OCI-LY7 (cell line): Measurements from ENCODE around the gene ADAM12. TPM values are rescaled to one million over a fixed set of nuclear protein-coding genes. Genes with fewer than 3 reads are reported as not detected.
"Not testable (repeated sequence)": the region's sequence is repeated elsewhere in the genome, so short reads cannot be mapped to it uniquely, and the experiment has no call there.

Experiments used
- BruUV-seq: library from RNA; stranded (reverse); fragments of 400-500 nt; replicated peaks from 2 replicates; lab custom pipeline; 2021; lab: Mats Ljungman, UMichigan
- CTCF ChIA-PET: fragments of 300-600 bp; sonication (Branson Sonifier 250); formaldehyde crosslinking; loops from one replicate; lab custom pipeline; 2022; ENCODE audit warnings: antibody characterized with exemption; ENCODE audit not compliant: unreplicated experiment; lab: Charles Lee
- POLR2A ChIA-PET: fragments of 300-600 bp; sonication (Branson Sonifier 250); formaldehyde crosslinking; loops from one replicate; lab custom pipeline; 2022; ENCODE audit warnings: antibody characterized with exemption; lab: Charles Lee
- DNase-seq: peaks from one replicate; pipeline ENCODE4 v3.0.0-alpha.2; 2015; ENCODE audit warnings: low spot score
- H2AFZ ChIP-seq: fragments of 200-600 bp; sonication (generic), shearing (Covaris generic); 2 replicates; pipeline ENCODE4 v1.6.1; 2014; ENCODE audit warnings: mild to moderate bottlenecking, antibody characterized with exemption, low read length, moderate library complexity
- H3K27ac ChIP-seq: fragments of 200-600 bp; sonication (generic); 2 replicates; pipeline ENCODE4 v1.5.1; 2014; ENCODE audit warnings: mixed run types, low read depth, mild to moderate bottlenecking, moderate library complexity, low read length, inconsistent platforms; ENCODE audit not compliant: poor library complexity, severe bottlenecking
- H3K36me3 ChIP-seq: fragments of 200-600 bp; sonication (generic); 2 replicates; pipeline ENCODE4 v1.6.1; 2014; ENCODE audit warnings: mild to moderate bottlenecking, antibody characterized with exemption, low read length, moderate library complexity, mixed read lengths; ENCODE audit not compliant: insufficient read depth
- H3K4me1 ChIP-seq: fragments of 200-600 bp; sonication (generic); 2 replicates; pipeline ENCODE4 v1.5.1; 2014; ENCODE audit warnings: mild to moderate bottlenecking, low read length; ENCODE audit not compliant: insufficient read depth, poor library complexity, severe bottlenecking
- H3K4me2 ChIP-seq: fragments of 200-600 bp; sonication (generic); 2 replicates; pipeline ENCODE4 v1.6.1; 2014; ENCODE audit warnings: mild to moderate bottlenecking, low read length
- H3K4me3 ChIP-seq: fragments of 200-600 bp; sonication (generic); 2 replicates; pipeline ENCODE4 v1.5.1; 2014; ENCODE audit warnings: mild to moderate bottlenecking, low read depth, low read length; ENCODE audit not compliant: poor library complexity, severe bottlenecking
- H3K79me2 ChIP-seq: fragments of 200-600 bp; sonication (generic); 2 replicates; pipeline ENCODE4 v1.6.1; 2016; ENCODE audit warnings: low read depth, mild to moderate bottlenecking, low read length, moderate library complexity, mixed read lengths; ENCODE audit not compliant: insufficient read depth
- H3K9me2 ChIP-seq: fragments of 200-600 bp; sonication (generic); 2 replicates; pipeline ENCODE4 v1.6.1; 2016; ENCODE audit warnings: mild to moderate bottlenecking, low read length, mixed read lengths; ENCODE audit not compliant: insufficient read depth
- H3K9me3 ChIP-seq: fragments of 200-600 bp; sonication (generic); 2 replicates; pipeline ENCODE4 v1.6.1; 2014; ENCODE audit warnings: mild to moderate bottlenecking, mixed run types, low read length, mixed read lengths
- H4K20me1 ChIP-seq: fragments of 200-600 bp; sonication (generic); 2 replicates; pipeline ENCODE4 v1.6.1; 2014; ENCODE audit warnings: mild to moderate bottlenecking, antibody characterized with exemption, low read length, moderate library complexity, mixed read lengths; ENCODE audit not compliant: insufficient read depth
- CTCF ChIP-seq: fragments of 200-600 bp; sonication (generic); conservative IDR thresholded peaks from 2 replicates; pipeline ENCODE4 v1.5.1; 2014; ENCODE audit warnings: mild to moderate bottlenecking, antibody characterized with exemption, low read length, moderate library complexity, mixed read lengths
- EZH2phosphoT487 ChIP-seq: fragments of 200-600 bp; sonication (generic); IDR thresholded peaks from 2 replicates; pipeline ENCODE4 v1.6.1; 2018; ENCODE audit warnings: low read depth, borderline replicate concordance, mild to moderate bottlenecking, mixed run types, antibody characterized with exemption, low read length, moderate library complexity, mixed read lengths
- intact Hi-C: fragments of 100-400 bp; cut with micrococcal nuclease; formaldehyde crosslinking; loops from one replicate; pipeline ENCODE4 v1.10.0; 2022; ENCODE audit not compliant: unreplicated experiment
- total RNA-seq, 2 experiments: library from RNA; depleted of rRNA in 1 of 2; stranded (reverse); fragments of >200 nt in 1 of 2; shearing (Covaris generic) in 1 of 2; gene quantifications; 2 replicates each; pipeline ENCODE4 v1.2.3, GENCODE V29; 2014 to 2022

ADAM12 gene
- total RNA-seq, 2 experiments from 2014 or later: 0.06 TPM; not detected in 1

- DNase-seq: no peak
- Histone ChIP-seq H3K9me2 (no peaks in the 10 kb centered on the region), H3K79me2 (no peaks in the 10 kb centered on the region), H3K4me2 (no peak overlapping the region), H4K20me1 (no peaks in the 10 kb centered on the region), H3K9me3 (no peaks in the 10 kb centered on the region), H3K36me3 (no peaks in the 10 kb centered on the region), H3K4me3 (no peak overlapping the region), H3K27ac (no peak overlapping the region), H2AFZ (no peak overlapping the region), H3K4me1 (no peaks in the 10 kb centered on the region)
- POLR2A ChIA-PET: interaction anchor here (0.6 kb wide), 1 partner anchor 1602 kb away, joined by 3 read pairs; no protein-coding TSS in a partner anchor
- TF ChIP-seq CTCF: no peak
- no peak for TF ChIP-seq EZH2phosphoT487
- CTCF ChIA-PET: no interaction called here
- BruUV-seq: no TSS peak
- intact Hi-C loops: no loop called here
These were observed 140.8 kb downstream of the ADAM12 start for GRCh38 chr10:126247446-126247975.

- CTCF ChIA-PET, H3K9me3 ChIP-seq, H4K20me1 ChIP-seq, H3K27ac ChIP-seq, H3K4me3 ChIP-seq, H3K36me3 ChIP-seq, DNase-seq, H3K4me1 ChIP-seq, H3K79me2 ChIP-seq, H2AFZ ChIP-seq, BruUV-seq, POLR2A ChIA-PET, intact Hi-C loops, H3K4me2 ChIP-seq, H3K9me2 ChIP-seq: not testable (repeated sequence)
These were observed 141.9 kb downstream of the ADAM12 start for GRCh38 chr10:126246396-126246795.

GRCh38 chr10:126245501-126245900 lies 142.8 kb downstream of the ADAM12 start:
- H3K9me3 ChIP-seq: no peaks in the 10 kb centered on the region
- CTCF ChIA-PET: no interaction called here

More at GRCh38 chr10:126245501-126245900, 142.8 kb downstream of the ADAM12 start:
- TF ChIP-seq CTCF: no peak
- TF ChIP-seq EZH2phosphoT487: no peak
- H3K9me2 ChIP-seq: no peaks in the 10 kb centered on the region
- H3K4me3 ChIP-seq: no peak overlapping the region
- no peaks in the 10 kb centered on the region for H3K4me1 ChIP-seq
- no peaks in the 10 kb centered on the region for H3K79me2 ChIP-seq
- BruUV-seq: no TSS peak
- no peak overlapping the region for H3K27ac ChIP-seq
- H2AFZ ChIP-seq: no peak overlapping the region
- H4K20me1 ChIP-seq: no peaks in the 10 kb centered on the region
- H3K4me2 ChIP-seq: no peak overlapping the region
- POLR2A ChIA-PET: no interaction called here
- H3K36me3 ChIP-seq: no peaks in the 10 kb centered on the region
- no peak for DNase-seq
- intact Hi-C loops: no loop called here
